ENCODE data around the gene CPLANE2.
A peak's percentile ranks its signal among the peaks of the same experiment; 100 is the strongest.
"Not testable (repeated sequence)": the region's sequence is repeated elsewhere in the genome, so short reads cannot be mapped to it uniquely, and the experiment has no call there.

The CPLANE2 gene

DNA sequence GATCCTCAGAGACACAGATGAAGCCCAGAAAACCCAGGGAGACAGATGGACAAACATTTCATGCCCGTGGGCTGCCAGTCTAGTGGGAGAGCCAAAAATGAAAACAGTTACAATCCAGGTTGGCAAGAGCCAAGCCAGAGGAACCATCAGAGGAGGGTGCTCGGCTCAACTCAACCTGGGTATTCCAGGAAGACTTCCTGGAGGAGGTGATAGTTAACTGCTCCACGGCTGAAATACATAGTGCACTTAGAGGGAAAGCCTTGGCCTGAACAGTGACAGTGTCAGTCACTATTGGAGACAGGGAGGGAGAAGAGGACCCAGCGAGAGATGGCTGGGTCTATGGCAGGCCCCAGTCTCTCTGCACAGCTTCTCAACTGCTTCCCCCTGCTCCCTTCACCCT, 26.4 kb downstream of the CPLANE2 start:
- no peak for DNase-seq (ENCODE audit: low read depth in 1 of 2, low spot score in 1 of 2)

DNA sequence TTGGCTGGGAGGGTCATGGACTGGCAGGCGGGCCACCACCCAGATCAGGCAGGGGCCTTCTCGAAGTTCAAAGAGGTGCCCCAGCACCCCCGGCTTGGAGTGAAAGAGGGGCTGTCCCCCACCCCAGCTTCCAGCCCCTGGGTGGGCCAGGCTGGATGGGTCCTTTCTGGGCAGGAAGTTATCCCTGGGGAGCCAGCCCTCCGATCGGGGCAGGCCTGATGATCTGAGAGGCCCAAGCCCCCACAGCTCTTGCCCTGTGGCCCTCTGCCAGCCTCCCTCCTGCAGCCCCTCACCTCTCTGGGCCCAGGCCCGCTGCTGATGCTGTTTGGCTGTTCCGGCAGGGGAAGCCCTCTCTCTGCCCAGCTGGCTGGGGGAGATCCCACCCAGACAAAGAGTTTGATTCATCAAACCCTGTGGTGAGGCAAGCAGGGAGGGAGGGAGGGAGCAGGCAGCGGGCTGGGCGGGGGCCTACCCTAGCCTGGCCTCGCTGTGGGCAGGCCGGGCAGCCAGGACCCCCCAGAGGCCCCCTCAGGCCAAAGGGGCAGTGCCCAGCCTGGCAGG, 27.1 kb downstream of the CPLANE2 start:
- DNase-seq (ENCODE audit: low read depth in 1 of 2, low spot score in 1 of 2), result no peak

DNA sequence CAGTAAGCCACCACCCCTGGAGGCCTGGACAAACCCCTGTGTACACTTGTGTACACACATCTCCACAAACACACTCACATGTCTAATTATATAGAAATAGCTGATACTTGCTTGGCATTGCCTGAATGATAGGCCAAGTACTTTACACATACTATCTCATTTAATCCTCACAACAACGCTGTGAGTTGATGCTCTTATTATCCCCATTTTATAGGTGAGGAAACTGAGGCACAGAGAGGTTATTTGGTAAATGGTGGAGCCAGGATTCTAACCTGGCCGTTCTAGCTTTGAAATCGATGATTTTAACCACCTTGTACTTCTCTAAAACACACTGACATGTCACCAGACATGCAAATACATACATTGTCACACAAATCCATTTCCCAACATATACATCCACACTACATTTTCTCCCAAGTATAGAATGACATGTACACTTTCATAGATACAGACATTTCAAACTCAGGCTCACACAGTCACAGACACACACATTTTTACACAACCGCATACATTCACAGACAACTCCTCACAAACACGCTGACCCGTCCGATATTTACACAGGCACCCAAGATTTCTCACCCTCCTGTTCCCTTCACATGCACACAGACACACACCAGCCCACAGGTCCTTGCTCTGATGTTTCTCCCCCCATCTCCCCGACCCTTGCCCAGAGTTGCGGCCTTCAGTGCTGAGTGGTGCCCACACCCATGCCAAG, 27.7 kb downstream of the CPLANE2 start:
- no peak for DNase-seq (ENCODE audit: low read depth in 1 of 2, low spot score in 1 of 2)

DNA sequence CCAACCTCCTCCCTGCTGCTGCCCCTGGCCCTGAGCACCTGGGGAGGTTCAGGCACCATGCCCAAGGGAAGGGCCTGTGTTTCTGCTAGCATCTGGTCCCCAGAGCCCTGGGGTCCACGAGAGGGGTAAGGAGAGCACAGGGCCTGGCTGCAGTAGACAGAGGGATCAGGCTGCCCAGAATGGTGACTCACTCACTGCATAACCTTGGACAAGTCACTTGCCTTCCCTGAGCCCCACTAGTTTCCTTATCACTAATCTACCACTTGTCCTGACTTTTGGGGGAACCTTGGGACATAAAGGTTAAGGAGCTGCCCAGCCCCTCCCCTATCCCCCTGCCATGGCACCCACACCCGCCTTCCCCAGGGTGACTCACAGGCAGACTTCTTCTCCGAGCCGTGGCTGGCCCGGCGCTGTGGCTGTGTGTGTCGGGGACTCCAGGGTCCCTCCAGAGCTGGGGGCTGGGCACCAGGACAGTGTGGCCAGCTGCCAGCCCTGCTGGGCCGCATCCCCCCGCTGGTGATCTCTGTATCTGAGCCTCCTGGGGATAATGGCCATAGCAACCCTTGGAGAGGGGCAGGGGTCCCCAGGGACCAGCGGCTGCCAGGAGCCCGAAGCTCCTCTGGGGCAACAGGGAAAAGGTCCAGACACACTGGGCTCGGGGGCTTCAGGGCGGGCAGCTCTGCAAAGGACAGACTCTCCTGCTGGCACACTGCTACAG, 28.6 kb downstream of the CPLANE2 start:
- DNase-seq (ENCODE audit: low read depth in 1 of 2, low spot score in 1 of 2), result no peak

DNA sequence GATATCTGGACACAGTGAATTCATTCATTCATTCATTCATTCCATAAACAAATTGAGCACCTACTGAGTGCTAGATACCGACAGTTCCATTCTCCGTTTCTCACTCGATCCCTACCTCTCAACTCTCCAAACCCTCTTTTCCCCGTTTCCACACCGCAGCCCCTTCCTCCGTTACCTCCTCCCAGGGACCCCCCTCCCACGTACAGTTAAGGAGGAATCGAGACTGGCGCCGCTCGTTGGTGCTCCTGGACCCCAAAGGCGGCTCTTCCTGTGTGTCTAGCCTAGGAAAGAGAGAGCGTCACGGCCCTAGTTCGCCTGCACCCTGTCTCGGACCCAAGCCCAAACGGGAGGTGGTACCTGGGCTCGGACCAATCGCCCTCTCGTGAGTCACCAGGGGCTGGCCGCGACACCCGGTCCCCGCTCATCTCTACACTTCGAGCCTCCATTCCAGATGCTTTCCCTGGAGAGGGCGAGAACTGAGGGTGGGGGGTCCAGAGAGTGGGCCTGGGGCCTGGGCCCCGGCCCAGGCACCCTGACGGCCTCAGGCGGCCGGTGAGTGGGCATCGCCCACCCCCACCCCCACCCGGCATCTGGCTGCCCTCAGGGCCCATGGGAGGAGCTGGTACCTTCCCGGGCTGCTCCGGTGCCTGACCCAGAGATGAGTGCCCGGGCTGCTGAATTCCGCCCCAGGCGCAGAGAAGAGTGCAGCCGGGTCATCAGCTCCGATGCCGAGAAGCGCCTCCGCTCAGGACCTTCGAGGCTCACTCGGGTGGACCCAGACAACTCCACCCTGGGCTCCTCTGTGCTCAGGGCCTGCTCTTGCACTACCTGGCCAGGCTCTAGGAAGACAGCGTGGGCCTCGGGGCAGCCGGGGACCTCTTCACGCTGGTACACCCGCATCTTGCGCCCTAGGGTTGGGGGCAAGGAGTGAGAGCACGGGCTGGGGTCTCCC, 29.4 kb downstream of the CPLANE2 start:
- DNase-seq (ENCODE audit: low read depth in 1 of 2, low spot score in 1 of 2), result no peak

DNA sequence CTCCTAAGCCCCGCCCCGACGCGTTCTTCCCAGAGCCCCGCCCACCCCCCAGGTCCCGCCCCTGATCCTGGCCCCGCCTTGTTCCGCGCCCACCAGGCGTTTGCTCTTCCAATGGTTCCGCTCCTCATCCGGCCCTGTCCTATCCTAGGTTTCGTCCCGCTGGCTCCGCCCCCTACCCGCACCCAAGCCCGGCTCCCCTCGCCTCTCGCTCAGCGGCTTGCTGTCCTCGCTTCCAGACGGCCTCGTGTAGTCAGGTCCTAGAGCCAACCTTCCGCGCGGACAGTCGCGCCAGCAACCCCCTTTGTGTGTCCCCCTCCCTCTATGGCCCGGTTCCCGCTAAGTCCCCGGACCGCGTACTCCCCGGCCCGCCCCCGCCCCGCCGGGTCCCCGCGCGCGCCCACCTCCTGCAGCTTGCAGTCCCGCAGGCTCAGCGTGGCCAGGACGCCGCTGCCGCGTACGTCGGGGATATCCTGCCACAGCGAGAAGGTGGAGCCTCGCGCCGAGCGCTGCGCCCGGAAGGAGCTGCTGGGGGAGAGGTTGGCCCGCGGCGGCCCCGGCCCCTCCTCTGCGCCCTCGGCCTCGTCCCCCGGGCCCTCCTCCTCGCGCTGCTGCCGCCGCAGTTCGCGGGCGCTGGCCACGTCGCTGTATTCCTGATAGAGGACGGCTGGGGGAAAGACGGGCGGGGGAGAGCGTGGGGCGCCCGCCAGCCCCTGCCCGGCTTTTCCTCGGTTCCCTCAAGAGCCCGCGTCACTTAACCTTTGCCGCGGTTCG, 30.3 kb downstream of the CPLANE2 start:
- peak; percentile 85 to 90 for DNase-seq (ENCODE audit: low read depth in 1 of 2, low spot score in 1 of 2)

DNA sequence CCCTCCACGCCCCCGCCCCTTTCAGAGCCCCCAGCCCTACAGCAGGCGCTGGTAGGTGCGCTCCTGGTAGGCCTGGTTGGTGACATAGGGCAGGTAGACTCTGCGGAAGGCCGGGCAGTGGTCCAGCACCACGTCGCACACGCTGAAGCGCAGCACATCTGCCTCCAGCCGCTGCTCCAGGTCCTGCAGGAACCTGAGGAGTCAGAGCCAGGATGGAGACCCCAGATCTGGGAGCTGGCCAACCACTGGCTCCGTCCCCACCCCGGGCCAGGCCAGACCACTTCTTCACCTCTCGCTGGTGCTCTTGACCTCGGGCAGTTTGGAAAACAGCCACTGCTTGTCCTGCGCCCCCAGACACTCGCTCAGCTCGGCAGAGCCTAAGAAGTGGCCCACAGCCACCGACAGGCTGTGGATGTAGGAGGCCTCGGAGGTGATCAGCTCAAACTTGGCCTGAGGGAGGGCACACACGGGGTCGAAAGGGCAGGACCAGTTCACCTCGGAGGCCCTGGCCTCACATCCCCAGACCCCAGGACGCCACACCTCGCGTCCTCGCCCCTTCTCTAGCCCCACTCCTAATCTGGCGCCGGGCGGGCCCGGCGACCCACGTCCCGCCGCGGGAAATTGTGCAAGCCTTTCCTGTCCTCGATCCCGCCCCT, 31.0 kb downstream of the CPLANE2 start:
- DNase-seq (ENCODE audit: low read depth in 1 of 2, low spot score in 1 of 2), result no peak

DNA sequence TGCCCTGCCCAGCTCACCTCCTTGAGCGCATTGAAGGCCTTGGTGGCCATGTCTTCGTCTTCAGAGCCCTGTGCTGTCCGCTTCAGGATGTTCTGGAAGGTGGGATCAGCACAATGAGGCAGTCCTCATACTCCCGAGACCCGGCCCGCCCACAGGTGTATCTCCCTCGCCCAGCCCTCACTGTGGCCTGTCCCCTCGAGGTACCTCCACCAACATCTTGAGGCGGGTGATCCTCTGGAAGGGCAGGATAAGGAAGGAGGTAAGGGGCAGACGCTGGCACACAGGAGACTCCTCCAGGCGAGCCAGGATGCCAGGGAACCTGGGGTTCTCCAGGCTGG, 31.7 kb downstream of the CPLANE2 start:
- no peak for DNase-seq (ENCODE audit: low read depth in 1 of 2, low spot score in 1 of 2)

DNA sequence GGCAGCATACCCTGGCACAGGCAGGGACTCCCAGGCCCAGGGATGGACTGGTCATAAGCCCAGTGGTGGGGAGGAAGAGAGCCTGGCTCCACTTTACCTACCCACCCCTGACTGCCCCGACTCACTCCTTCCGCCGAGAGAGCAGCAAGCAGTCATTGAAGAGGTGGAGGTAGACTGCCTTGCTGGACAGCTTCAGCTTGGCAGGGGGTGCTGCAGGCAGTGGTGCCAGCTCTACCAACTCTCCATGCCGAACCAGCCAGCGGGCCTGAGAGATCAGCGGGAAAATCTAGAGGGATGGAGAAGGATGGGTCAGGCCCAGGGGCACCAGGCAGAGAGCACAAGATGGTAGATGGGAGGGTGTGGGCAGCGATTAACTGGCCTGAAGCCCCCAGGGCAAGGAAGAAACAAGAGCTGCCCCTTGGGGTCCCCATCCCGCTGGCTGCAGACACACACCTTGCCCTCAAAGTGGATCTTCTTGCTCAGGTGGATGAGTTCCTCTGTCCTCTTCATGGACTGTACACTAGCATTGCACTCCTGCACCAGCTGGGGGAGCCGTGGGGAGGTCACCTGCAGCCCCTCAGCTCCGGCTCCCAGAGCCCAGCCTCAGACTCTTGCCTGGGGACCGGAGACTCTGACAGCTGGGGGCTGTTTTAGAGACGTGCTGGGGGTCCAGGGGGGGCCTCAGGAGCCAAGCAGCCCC, 32.2 kb downstream of the CPLANE2 start:
- no peak for DNase-seq (ENCODE audit: low read depth in 1 of 2, low spot score in 1 of 2)

DNA sequence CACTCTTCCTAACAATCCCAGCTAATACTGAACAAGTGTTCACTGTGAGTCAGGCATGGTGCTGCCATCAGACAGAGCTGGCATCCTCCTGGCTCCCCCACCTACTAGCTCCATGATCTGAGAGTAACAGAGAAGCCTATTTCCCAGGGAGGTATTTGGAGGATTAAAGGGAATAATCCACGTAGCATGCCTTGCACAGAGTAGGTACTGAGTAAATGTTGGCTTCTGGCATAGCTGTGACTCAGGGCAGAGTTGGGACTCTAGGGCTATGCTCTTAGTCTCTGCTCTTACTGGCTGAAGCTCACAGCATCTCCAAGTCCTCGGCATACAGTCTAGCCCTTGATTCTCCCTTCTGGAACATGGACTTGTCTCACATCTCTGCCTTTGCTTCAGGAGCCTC, 32.8 kb downstream of the CPLANE2 start:
- no peak for DNase-seq (ENCODE audit: low read depth in 1 of 2, low spot score in 1 of 2)

DNA sequence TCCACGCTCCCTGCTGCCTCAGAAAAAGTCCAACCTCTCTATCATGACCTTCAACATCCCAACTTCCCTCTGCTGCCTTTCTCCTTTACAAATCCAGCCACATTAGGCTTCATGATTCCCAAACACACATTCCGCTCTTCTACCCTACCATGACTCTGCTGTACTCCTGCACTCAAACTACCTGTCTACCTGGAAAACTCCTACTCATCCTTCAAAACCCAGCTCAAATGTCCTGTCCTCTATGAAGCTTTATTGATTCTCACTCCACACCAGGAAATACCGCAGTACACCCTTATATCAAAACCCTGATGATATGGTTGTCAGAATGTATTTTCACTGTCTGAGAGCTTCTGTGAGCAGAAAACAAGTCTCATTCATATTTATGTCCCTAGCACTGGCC, 33.4 kb downstream of the CPLANE2 start:
- DNase-seq (ENCODE audit: low read depth in 1 of 2, low spot score in 1 of 2), result no peak

DNA sequence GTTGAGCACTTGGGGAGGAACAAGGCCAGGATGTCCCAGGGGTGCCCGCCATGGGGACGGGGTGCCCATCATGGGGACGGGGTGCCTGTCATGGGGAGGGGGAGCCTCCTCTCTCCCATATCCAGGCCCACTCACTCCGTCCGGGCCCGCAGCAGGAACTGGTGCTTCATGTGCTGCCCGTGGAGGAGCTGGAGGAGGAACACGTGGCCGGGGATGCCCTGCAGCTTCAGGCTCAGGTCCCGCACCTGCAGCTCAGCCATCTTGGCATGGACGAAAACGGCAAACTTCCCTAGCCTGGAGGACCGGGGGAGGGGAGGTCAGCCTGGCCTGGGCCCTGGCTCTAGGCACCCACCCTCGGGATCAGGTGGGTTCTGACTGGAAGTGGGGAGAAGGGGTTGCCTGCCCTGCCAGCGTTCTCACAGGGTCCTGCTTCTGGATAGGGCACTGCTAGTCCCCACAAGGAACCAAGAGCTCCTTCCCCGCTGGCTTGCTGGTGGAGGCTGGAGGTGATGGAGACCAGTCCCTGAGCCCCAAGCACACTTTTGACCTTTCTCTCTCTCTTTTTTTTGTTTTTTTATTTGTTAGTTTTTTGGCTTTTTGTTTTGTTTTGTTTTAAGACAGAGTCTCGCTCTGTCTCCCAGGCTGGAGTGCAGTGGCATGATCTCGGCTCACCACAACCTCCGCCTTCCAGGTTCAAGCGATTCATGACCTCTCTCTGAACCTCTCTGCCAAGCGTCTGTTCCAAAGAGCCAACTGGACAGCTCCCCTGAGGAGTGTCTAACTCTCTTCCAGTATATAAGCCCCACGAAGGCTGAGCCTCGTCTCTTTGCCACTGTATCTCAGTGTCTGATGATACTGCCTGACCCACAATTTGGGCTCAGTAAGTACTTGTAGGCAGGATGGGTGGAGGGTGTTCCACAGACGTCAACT, 34.4 kb downstream of the CPLANE2 start:
- DNase-seq (ENCODE audit: low read depth in 1 of 2, low spot score in 1 of 2), result no peak

DNA sequence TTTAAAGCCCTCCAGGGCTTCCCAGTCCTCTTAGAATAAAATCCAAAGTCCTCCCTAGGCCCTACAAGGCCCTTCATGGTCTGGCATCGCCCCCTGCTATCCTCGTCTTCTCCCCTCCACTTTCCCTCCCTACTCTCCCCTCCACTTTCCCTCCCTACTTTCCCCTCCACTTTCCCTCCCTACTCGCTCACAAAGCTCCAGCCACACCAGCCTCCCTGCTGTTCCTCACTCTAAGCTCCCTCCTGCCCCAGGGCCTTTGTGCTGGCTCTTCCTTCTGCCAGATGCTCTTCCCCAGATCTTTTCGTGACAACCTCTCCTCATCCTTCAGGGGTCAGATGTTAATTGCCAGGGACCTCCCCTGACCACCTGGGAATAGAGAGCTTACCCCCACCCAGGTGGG, 37.3 kb downstream of the CPLANE2 start:
- DNase-seq (ENCODE audit: low read depth in 1 of 2, low spot score in 1 of 2), result no peak

DNA sequence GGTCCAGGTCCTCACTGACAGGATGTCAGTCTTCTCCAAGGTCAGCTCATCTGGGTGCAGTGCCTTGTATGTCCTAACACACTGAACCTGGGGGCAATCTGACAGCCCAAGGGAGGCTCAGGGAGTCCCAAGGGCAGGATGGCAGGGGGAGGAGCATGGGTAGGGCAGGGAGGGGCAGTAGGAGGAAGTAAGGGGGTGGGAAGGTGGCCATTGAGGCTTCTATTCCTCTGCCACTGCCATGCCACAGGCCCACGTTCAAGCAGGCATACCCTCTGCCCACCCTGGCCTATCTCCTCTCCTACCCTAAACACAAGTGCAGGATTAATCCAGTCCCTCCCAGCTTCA, 37.9 kb downstream of the CPLANE2 start:
- DNase-seq (ENCODE audit: low read depth in 1 of 2, low spot score in 1 of 2), result no peak

DNA sequence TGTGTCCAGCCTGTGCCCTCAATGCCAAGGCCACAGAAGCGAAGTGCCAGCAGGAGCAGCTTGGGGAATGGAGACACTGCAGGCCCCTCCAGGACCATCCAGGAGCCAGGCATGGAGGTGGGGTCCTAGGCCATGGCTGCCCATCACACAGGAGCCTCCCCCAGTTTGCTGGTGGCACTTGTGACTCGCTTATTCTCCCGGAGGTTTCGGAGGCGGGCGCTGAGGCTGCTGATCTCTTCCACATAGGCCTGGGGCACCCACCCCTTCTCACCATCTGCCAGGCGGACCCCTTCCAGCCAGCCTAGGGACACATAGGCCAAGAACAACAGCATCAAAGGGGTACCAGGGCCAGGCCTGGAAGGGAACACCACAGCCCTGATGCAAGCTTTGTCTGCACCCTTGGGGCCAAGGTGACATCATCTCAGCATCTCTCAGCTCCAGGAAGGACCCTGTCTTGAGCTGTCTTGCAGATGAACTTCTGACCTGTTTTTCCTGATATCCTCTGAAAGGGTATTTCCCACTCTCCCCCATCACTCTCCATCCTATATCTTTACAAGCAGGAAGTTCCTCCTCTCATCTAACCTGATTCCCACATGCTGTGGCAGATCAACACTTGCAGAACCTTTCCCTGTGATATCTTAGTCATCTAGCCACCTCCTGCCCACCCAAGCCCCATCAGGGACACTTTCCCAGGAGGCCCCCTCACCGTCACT, 38.4 kb downstream of the CPLANE2 start:
- no peak for DNase-seq (ENCODE audit: low read depth in 1 of 2, low spot score in 1 of 2)

DNA sequence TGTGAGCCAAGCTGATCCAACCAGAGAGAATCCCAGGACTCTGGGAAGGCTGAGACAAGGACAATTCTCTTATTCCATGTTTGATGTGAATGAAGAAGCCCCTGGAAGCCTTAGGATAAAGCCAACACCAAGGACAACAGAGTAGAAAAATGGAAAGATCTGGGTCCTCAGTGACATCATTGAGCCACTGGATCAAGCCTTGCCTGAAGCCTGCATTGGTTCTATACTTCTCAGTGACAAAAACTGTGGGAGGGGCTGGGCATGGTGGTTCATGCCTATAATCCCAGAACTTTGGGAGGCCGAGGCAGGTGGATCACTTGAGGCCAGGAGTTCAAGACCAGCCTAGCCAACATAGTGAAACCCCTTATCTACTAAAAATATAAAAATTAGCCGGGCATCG, 40.1 kb downstream of the CPLANE2 start:
- DNase-seq (ENCODE audit: low read depth in 1 of 2, low spot score in 1 of 2), result no peak

DNA sequence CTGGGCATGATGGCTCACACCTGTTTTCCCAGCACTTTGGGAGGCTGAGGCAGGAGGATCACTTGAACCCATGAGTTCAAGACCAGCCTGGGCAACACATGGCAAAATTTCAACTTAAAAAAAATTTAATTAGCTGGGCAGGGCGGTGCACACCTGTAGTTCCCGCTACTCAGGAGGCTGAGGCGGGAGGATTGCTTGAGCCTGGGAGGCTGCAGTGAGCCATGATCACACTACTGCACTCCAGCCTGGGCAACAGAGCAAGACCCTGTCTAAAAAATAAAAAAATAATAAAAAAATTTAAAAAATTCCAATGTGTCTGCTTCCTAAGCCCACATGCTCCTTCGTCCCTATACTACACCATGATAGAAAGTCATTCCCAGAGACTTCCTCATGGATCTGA, 40.8 kb downstream of the CPLANE2 start:
- not testable (repeated sequence) for DNase-seq (ENCODE audit: low read depth in 1 of 2, low spot score in 1 of 2)

DNA sequence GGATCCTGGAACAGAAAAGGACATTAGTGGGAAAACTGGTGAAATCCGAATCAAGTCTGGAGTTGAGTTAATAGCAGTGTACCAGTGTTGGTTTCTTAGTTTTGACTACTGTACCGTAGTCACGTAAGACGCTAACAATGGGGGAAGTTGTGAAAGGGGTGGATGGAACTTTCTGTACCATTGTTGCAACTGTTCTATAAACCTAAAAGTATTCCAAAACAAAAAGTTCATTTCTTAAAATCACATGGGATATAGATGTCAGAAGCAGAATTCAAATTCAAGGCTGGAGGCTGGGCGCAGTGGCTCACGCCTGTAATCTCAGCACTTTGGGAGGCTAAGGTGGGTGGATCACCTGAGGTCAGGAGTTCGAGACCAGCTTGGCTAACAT, 41.5 kb downstream of the CPLANE2 start:
- DNase-seq (ENCODE audit: low read depth in 1 of 2, low spot score in 1 of 2), result no peak

Data from activated CD4-positive, alpha-beta T cell treated with anti-CD3 and anti-CD28 coated beads, Interleukin-2, amount 50 U/mL, for 24 hours (primary cell).